ENCODE data around the gene ZCCHC17.
"Not testable (repeated sequence)": the region's sequence is repeated elsewhere in the genome, so short reads cannot be mapped to it uniquely, and the experiment has no call there.

- TF ChIP-seq, protein P1, sequence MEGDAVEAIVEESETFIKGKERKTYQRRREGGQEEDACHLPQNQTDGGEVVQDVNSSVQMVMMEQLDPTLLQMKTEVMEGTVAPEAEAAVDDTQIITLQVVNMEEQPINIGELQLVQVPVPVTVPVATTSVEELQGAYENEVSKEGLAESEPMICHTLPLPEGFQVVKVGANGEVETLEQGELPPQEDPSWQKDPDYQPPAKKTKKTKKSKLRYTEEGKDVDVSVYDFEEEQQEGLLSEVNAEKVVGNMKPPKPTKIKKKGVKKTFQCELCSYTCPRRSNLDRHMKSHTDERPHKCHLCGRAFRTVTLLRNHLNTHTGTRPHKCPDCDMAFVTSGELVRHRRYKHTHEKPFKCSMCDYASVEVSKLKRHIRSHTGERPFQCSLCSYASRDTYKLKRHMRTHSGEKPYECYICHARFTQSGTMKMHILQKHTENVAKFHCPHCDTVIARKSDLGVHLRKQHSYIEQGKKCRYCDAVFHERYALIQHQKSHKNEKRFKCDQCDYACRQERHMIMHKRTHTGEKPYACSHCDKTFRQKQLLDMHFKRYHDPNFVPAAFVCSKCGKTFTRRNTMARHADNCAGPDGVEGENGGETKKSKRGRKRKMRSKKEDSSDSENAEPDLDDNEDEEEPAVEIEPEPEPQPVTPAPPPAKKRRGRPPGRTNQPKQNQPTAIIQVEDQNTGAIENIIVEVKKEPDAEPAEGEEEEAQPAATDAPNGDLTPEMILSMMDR (IDR thresholded peaks at IDR 0.05) = not testable (repeated sequence)
- TF ChIP-seq EZH2 (IDR thresholded peaks at IDR 0.05; ENCODE audit: borderline replicate concordance, insufficient read depth, low read depth, low read length, poor library complexity, severe bottlenecking) = not testable (repeated sequence)
Measured at GRCh38 chr1:31262393-31262792, 34.4 kb upstream of the ZCCHC17 start.

Data from B cell (primary cell).